GM12875 (cell line): ENCODE measurements around the gene VAV2.

Experiments used
- H3K4me3 ChIP-seq: one replicate; pipeline ENCODE4 v1.5.1; 2011; ENCODE audit warnings: low read depth, low read length, control low read depth
- TF ChIP-seq, protein P1 (sequence below): IDR thresholded peaks from 2 replicates; pipeline ENCODE4 v1.5.1; 2011; ENCODE audit warnings: low read depth, mild to moderate bottlenecking, control low read depth, inconsistent platforms, low read length, moderate library complexity, borderline replicate concordance; ENCODE audit not compliant: insufficient read depth

VAV2 gene

DNA sequence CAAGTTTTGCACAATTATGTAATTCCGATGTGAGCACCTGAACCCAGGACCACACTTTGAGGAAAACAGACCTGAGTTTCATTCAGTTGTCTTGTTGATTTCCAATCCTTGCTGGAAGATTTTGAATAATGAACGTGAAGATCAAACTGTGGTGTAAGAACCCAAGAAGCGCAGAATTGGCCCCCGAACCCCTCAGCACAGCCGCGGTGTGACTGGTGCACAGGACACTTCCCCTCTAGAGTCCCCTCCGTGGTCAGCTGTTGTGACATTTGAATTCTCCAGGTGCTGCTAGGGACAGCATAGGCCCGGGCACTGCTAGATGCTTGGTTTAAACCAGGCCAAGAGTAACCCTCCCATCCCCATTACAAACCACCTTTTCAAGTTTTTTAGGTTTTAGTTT, 34.9 kb upstream of the VAV2 start:
- TF ChIP-seq, protein P1, sequence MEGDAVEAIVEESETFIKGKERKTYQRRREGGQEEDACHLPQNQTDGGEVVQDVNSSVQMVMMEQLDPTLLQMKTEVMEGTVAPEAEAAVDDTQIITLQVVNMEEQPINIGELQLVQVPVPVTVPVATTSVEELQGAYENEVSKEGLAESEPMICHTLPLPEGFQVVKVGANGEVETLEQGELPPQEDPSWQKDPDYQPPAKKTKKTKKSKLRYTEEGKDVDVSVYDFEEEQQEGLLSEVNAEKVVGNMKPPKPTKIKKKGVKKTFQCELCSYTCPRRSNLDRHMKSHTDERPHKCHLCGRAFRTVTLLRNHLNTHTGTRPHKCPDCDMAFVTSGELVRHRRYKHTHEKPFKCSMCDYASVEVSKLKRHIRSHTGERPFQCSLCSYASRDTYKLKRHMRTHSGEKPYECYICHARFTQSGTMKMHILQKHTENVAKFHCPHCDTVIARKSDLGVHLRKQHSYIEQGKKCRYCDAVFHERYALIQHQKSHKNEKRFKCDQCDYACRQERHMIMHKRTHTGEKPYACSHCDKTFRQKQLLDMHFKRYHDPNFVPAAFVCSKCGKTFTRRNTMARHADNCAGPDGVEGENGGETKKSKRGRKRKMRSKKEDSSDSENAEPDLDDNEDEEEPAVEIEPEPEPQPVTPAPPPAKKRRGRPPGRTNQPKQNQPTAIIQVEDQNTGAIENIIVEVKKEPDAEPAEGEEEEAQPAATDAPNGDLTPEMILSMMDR = no peak
- H3K4me3 ChIP-seq = no peak overlapping the region

DNA sequence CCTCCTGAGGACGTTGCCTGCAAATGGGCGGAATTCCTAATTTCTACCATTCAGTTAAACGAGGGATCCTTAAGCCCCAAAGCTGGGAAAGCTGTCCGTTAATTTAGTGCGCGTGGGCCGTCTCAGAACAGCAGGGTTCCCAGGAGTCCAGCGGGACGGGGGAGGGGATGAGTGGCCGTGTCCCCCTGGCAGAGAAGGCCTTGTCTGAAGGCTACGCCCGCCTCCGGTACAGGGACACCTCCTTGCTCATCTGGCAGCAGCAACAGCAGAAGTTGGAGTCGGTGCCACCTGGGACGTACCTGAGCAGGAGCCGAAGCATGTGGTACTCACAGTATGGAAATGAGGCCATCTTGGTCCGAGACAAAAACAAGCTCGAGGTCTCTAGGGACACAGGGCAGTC, 34.5 kb upstream of the VAV2 start:
- TF ChIP-seq, protein P1 = no peak
- H3K4me3 ChIP-seq = no peak overlapping the region

DNA sequence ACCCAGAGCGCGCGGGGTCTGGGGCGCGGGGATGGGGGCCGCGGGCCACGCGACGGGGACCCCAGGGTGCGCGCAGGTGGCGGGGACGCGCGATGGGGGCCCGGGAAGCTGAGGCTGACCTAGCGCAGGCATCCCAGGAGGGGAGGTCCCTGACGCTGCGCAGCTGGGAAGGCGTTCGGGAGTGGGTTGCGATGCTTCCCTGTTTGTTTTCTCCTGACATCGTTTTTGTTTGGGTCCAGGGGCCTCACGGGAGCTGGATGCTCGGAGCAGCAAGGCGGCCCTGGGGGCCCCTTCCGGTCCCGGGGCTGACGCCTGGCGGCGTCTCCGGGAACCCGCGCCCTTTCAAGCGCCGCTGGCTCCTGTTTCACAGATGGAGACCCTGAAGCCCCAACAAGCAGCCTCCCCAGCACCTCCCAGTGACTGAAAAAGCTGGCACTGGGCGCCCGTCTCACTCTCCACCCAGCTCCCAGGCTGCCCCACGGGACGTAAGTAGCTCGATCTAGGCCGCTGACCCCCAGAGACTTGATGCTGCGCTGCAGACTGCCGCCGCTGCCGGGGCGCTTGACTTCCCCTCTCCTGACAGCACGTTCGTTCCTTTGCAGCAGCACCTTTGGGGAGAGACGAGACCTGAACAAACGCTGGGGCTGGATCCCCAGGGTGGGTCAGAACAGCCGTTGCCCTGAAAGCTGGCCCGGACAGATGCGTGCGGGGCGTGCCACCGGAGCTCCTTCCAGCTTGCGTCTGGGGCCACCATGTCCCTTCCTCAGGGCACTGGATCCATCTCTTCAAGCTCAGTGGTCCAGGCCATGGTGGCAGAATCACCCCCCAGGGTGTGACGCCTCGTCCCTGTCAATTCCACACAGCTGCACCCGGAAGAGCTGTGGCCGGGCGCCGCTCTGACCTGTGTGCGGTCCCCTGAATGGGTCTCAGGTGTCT, 33.8 kb upstream of the VAV2 start:
- TF ChIP-seq, protein P1 = peak; percentile 48

DNA sequence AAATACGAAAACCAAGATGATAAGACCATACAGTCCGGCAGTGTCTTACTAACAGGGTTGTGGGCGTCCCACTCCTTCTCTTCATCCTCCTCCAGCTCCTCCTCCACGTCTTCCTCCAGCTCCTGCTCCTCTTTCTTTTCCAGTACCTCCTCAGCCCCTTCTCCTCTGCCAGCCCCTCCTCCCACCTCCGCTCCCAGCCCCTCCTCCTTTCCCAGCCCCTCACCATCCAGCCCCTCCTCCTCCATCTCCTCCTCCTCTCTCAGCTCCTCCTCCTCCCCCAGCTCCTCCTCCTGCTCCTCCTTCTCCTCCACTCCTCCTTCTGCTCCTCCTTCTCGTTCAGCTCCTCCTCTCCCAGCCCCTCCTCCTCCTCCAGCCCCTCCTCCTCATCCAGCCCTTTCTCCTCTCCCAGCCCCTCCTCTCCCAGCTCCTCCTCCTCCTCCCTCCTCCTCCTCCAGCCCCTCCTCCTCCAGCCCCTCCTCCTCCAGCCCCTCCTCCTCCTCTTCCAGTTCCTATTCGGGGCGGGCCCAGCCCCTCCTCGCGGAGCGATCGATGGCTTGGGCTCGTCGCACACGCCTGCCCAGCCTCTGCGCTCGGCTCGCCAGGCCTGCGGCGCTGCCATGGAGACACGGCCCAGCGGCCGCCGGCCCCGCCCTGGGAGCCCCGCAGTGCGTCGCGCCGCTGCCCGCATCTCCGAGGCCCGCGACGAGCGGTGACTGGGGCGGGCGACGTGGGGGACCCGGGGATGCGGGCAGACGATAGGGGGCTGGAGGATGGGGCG, 32.9 kb upstream of the VAV2 start, which contains the start of gene BRD3OS:
TSS of gene BRD3OS (plus strand) at position 654 of the 778 bp plus-strand sequence. CDS start 1,267 bp downstream, outside the sequence.
- TF ChIP-seq, protein P1 = no peak

More for the DNA sequence above, 33.8 kb upstream of the VAV2 start:
- H3K4me3 ChIP-seq = peak overlapping the region; percentile 92

DNA sequence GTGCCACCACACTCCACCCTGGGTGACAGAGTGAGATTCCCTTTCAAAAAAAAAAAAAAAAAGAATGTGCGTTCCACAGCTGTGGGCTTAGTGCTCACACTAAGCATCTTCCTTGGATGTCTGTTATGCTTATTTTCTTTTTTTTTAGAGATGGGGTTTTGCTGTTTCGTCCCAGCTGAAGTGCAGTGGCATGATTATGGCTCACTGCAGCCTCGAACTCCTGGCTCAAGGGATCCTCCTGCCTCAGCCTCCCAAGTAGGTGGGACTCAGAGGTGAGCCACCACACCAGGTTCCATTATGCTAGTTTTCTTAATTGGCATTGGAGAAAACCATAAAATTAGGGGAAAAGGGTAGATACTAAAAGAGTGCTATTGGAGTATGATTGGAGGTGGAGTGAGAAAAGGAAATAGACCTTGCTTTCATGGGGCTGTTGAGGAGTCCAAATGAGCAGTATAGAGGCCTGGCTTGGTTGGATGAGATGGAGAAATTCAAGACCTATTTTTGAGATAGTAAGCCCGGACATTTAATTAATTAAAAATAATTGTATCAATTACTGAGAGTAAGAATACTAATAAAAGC, 32.2 kb upstream of the VAV2 start:
- TF ChIP-seq, protein P1 = no peak
- H3K4me3 ChIP-seq = no peak overlapping the region

More for the DNA sequence above, 32.9 kb upstream of the VAV2 start, which contains the start of gene BRD3OS:
- peak within 1 kb of the TSS; percentile 92 for H3K4me3 ChIP-seq

DNA sequence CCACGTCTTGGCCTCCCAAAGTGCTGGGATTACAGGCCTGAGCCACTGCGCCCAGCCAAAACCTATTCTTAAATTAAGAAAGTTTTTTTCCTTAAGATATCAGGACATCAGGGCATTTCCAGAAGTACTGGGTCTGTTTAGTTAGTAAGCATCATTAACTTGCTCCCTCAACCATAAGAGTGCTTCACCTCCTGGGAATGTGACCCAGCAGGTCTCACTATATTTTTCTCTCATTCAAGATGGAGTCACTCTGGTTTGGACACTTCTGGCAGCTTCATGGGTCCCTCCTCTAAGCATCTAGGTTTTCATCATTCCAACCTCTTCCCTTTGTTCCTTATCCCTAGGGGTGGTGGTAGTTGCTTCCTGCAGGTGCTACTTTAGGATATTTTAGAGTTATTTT, 22.8 kb upstream of the VAV2 start:
- TF ChIP-seq, protein P1 = no peak
- no peak overlapping the region for H3K4me3 ChIP-seq
